NCI-H524 treated with DMSO at 0.1 percent for 48 hours (cell line): ENCODE results near the gene POLN.
"Not testable (repeated sequence)": the region's sequence is repeated elsewhere in the genome, so short reads cannot be mapped to it uniquely, and the experiment has no call there.

Experiments
- DNase-seq: peaks from one replicate; lab custom pipeline; 2025; lab: John Stamatoyannopoulos, UW

Gene POLN

DNA sequence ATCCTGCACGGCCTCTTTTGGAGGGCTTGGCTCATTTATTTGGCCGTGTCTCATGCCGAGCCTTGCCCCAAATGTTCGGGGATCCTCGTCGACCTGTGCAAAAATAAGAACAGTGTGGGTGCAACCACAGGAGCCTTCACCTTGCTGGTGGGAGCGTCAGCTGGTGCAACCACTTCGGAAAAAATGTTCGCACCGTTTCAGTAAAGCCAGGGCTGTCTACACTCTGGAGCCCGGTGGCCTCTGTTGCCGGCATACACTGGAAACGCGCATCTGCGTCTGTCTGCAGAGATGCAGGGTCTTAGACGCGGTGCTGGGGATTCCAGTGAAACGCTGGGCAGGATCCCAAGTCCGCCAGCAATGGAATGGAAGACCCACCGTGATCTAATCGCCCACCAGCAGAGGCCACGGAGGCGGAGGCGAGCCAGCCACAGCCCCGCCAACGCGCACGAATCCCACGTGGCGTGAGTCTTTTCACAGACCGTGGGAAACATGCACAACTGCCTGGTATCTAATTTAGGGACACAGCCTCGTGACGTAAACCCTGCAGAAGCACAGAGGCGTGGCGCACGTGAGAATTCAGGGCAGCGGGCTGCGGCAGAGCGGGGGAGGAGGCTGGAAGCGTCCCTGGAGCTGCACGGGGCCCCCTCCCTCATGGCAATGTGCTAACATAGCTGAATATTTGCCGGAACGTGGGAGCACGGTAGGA, 33.8 kb upstream of the POLN start:
- no peak for DNase-seq

DNA sequence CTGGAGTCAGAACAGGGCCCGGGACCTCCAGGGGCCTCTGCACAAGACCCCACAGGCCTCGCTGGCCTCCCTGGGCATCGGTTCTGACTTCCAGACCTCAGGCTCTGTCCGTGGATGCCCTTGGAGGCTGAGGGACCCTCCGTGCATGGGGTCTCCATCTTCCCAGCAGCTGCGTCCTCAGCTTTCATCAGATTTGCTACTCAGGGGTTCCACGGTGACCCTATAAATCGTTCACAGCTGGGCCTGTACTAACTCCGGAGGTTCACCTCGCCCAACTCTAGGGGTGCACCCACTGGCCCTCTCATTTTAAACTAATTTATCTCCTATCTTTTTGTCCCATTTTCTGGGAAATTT, 33.1 kb upstream of the POLN start:
- DNase-seq, result not testable (repeated sequence)

DNA sequence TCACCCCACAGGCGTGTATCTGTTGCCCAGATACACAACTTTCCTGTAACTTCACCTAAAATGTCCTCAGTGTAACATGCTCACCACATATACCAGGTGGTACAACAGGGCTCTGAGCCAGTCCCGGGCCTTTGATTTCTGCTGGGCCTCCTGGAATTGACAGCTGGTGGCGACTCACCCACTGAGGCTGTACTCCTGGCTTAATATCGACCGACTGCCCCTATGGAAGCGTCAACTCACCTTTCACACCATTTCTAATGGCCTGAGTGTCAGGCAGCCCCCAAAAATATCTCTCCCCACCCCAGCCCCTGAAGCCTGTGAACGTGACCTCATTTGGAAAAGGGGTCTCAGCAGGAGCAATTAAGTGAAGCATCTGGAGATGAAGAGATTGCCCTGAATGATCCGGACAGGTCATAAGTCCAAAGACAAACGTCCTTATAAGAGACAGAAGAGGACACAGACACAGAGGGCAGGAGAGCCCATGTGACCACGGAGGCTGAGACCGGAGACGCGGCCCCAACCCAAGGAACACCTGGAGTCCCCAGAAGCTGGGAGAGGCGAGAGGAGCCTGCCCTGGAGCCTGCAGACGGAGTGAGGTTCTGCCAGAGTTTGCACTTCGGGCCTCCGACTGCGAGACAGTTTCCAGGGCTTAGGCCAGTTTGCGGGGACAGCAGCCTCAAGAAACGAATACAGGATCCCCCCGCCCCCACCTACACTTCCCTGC, 32.6 kb upstream of the POLN start:
- DNase-seq, result no peak

DNA sequence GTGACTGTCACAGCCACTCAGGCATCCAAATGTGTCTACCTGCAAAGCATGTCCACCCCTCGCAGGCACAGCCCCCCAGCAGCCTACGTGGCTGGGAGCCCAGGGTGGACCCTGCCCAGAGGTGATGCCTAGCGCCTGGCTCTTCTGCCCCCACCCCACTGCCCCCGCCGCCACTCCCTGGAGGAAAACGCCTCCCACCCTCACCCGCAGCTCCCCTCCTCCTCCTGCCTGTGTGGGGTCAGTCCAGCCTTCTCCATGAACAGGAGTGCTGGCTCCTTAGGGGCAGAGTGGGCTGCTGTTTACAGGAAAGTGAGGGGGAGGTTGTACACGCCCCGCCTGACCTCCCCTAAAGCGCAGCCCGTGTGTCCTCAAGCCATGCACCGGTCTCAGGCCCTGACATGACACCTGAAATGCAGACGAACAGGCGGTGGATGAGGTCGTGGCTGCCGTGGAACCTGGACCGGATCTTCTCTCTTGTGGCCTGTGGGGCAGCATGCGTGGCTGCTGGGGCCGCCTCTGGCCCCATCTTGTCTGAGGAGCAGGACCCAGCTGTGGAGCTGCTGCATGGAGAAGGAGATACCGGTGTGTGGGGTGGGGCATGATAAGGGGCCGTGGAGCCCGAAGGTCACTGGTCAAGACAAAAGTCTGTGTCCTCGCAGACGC, 31.9 kb upstream of the POLN start:
- DNase-seq, result no peak

DNA sequence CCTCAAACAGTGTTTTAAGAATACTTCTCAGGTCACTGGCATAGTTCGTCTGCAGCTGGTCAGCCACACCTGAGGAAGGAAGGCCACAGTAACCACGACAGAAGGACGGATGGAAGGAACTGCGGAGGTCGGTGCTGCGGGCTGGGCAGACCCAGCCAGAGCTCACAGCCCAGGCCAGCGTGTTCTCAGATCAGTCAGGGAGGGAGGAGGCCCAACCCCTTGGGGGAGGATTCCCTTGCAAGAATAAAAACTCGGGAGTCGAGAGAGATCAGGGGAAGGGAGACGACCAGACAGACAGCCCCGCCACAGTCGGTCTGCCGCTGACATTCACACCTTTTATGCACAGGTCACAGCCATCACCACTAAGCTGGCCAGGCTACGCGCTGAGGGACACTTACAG, 31.3 kb upstream of the POLN start:
- no peak for DNase-seq

DNA sequence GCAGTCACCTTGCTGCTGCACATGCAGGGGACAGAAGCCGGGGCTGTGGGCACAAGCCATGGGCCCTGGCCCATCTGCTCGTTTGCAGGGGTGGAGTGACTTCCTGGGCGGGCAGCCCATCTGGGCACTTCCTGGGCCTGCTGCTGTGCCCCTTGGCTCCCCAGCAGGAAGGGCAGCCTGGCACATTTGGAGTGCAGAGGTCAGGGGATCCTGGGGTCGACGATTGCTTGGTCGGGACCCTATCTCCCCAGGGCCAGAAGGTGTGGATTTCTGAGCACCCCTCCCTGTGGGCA, 30.9 kb upstream of the POLN start:
- no peak for DNase-seq

DNA sequence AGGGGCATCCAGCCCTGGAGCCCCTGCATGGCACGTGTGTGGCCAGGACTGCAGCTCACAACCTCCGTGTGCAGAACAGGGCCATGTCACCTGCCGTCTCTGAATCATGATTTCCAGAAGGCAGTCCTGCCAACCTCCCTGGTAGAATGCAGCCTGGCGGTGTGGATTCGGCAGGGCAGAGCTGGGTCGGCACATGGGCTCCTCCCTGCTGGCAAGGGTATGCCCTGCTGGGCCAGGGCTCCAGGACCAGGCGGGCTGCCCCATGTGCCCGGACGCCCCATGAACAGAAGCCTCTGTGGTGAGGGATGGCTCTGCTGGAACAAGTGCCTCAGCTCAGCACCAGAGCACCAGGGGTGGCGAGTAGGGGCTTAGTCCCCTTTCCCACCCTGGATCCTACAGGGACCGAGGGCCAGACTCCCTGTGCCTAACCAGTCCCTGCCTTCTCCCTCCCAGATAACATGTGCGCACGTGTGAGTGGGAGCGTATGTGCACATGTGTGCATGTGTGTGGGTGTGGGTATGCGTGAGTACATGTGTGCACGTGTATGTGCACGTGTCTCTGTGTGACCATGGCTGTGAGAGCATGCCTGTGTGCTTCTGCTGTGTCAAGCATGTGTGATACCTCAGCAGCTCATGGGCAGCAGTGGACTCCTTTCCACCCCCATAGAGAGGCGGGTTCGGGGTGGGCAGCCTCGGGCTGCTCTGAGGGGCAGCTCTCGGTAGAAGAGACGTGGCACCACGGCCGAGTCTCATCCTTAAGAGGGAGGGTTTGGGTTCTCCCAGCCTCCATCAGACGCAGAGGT, 30.3 kb upstream of the POLN start:
- DNase-seq, result no peak

DNA sequence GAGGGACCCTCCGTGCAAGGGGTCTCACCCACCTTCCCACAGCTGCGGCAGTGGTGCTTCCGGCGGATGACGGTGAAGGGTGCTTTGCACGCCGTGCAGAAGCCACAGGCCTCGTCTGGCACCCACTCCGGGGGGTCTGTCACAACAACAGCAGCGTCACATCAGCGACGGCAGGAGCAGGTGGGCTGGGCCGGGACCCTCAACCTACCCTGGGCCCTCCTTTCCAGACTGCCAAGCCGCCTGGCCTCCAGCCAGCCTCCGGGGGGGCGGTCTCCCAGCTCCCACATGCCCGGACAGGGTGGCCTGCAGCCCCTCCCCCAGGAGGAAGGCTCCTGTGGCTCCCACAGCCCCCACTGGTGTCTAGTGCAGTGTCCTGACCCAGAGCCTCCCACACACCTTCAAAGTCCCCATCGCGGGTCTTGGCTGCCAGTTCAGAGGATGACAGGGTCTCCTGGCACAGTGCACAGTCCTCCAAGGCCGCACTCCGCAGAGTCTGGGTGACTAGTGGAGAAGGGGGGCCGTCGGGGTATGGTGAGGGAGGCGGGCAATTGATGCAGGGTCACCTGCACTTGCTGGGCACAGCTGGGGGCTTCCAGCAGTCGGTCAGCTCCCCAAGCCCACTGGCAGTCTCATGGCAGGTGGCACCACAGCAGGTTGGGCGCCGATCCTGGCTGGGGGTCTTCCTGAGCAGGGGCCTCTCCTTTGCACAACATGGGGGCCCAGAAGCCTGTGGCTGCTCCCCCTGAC, 29.5 kb upstream of the POLN start:
- no peak for DNase-seq

DNA sequence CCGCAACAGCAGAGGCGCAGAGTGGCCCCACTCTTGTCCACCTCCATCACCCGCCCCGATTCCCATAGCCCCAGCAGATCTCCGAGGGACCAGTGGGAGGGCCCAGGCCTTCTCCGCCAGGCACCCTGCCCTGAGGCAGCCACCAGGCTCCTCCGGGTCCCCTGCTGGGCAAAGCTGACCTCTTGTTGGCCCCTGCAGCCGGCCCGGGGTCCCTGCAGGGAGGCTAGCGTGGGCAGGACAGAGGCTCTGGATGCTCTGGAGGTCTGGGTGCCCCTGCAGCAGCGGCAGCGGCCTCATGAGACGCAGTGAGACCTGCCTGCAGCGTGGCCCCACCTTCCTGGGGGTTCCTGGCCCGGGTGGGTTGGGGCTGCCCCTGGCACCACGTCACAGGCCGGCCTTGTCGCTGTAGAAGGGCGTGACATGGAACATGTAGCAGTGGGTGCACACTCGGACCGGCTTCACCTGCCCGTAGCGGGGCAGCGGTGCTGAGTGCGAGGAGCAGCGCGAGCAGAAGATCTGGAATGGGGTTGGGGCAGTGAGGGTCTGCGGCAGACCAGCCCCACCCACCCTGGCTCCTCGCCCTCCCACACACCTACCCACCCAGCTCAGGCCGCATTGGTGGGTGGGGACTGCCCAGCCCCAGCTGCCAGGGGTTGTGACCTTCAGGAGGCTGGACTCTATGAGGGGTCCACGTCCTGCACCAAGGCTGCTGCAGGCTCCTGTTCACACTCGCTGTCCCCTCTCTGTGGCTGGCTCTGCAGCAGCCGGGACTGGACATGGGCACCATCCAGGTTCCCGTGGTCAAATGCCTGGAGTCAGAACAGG, 28.6 kb upstream of the POLN start:
- no peak for DNase-seq

DNA sequence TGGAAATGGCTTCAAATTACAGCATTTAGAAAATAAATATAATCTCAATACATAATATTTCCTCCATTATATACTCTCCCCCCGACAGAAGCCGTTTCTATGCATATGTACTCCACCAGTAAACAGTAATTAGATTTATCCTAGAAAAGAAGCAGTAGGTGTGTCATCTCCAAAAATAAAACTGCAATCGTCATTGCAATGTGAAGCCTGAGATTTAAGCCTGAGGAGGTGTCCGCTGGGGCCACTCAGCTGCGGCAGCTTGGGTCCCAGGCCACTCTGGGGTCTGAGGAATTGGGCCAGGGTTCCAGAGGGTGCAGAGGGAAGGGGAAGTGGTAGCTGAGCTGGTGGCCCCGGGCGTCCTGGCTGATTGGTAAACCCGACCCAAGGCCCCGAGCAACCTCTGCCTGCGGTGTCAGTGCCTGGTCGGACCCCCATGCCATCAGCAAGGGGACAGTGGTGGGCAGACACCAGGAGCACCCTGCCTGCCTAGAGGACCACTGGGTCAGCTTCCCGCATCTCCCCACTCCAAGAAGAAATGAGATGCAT, 27.8 kb upstream of the POLN start:
- DNase-seq, result no peak

DNA sequence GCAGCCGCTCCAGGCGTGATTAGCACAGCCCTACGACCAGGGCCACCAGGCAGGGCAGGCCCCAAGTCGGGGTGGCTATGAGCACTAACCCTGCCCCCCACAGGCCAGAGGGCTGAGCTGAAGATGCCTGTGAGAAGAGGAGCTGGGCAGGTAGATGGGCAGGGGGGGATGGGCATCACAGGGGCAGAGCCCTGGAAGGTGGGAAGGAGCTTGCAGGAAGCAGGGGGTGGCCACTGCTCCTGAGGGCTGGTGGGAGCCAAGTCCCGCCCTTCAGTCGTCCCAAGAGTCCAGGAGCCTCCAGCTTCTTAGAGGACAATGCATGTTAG, 27.2 kb upstream of the POLN start:
- DNase-seq, result no peak

DNA sequence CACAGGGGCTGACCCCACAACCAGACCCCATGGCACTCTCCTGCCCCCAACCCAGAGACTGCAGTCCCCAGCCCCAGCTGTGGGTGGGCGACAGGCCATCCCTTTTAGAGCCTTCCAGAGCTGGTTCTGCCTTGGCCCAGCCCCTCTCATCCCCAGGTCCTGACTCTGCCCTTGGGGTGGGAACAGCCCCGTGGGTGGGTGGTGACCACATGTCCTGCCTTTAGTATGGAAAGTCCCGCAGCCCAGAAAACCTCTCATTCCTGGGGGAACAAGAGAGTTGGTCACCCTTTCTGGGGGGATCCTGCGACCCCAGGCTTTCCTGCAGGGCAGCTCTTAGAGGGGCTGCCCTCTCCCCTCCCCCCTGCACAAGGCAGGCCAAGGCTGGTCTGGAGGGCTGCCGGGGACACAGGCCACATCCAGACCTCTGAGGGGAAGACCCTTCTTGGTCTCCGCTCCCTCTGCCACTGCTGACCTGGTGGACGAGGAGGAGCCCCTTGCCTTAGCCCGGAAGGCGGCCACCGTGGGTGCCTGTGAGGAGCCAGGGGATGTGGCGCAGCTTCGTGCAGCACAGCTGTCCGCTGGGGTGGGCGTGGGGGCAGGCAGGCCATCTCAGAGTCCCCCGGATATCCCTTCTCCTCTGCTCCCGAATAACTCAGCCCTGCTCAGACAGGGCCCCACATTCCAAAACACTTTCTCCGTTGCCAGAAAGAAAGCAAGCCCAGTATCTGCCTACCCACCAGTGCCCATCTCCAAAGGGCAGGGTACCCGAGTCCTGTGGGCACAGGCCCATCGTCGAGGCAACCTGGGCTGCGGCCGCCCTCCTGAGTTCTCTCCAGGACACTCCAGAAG, 26.7 kb upstream of the POLN start:
- no peak for DNase-seq

DNA sequence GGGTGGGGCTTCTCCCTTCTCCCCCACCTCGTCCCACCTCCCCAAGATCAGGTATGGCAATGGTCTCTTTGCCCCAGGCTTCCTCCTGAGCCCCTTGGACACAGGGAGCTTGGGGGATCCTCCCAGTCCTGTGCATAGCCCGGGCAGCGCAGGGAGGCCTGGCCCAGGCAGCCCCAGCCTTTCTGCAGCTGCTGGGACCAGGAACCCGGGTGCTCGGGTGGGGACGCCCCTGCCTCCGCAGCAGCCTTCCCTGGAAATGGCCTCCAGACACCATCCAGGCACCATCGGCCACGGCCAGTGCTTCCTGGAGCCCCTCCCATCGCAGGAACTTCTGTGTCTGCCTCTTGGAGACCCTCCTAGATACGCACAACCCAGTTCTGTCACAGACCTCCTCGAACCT, 25.9 kb upstream of the POLN start:
- no peak for DNase-seq

DNA sequence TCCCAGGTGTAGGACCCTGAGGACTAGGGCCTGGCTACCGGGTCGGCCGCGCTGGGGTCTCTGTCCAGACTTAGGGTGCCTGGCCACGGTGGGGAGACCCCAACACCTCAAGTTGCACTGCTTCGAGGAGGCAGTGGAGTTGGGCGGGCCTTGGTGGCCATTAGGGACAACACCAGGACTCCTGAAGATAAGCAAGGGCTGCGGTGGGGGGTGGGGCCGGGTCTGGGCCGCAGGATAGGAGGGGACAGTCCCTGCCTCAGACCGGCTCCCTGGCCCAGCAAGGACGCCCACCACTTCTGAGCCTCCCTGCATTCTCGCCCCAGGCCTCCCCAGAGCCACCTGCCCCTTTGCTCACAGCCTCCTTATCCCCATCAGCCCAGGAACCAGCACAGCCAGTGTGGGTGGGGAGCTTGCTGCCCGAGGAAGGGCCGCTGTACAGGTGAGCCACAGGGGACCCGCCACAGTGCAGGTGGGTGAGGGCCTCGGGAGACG, 25.4 kb upstream of the POLN start:
- DNase-seq, result no peak

DNA sequence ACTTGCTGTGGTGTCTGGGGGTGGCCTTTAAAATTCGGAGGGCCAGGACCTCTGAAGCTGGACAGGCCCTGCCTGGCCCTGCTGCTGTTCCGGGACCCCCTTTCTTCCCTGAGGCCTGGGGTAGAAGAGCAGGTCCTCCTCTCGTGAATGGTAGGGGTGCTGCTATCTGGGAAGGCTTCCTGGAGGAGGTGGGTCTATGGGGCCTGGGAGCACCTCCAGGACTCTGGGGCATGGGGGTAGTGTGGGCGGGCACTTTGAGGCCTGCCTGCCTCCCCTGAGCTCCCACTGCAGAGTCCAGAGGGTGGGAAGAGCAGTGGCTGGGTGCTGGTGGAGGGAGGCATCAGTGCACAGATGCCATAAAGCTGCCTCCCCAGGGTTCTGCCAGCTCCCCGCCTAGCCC, 24.9 kb upstream of the POLN start:
- no peak for DNase-seq

DNA sequence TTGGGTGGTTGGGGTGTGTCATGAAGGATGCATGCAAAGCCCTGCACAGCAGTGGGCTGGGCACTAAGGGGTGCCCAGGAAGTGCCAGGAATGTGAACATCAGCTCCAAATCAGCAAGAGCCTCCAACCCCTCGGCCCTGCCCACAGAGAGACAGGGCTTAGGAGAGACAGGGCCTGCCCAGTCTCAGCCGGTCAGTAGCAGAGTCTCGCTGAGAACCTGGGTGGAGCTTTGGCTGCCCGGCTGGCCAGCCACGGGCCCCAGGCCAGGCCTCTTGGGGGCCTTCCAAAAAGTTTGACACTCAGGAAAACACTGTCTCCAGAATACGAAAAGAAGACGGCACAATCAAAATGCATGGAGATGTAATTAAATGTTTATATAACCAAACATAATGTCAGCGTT, 24.3 kb upstream of the POLN start:
- DNase-seq, result no peak

DNA sequence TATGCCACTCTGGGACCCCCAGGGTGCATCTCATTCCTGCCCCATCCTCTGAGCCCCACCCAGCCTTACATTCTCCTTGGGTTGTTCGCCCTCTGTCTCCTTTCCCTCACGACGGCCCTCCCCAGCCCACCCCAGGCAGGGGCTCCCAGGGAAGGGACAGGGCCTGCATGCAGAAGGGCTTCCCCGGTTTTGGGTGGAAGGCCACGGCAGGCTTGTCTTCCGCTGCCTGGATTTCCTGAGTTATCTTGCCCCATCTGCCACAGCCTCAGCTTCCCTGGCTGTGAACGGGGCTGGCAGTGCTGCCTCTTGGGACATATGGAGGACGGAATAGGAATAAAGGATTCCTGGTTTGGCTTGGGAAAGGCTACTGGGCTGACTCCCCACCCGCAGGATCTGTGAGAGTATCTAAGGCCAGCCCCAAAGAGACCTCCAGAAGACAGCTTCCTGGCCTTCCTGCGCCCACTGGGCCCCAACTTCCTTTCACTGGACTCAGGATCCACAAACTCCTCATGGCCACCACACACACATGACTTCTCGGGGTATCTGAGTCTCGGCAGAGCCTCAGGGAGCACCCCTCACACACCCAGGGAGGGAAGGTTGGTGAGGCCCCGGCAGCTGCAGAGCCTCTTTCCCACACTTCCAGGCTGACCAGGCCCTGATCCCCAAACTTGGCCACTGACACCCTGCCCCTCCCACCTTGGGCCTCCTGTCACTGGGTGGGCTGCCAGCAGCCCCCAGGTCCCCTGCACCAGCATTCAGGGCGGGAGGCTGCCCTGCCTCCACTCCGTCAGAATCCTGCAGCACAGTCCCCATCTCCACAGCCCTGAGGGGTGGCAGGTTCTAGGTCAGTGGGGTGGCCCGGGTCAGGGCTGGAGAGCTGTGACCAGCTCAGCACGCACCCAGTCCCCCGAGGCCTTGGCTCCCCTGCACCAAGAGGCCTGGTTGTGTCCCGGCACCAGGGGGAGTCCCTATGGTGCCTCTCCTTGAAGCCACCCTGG, 23.5 kb upstream of the POLN start:
- no peak for DNase-seq

DNA sequence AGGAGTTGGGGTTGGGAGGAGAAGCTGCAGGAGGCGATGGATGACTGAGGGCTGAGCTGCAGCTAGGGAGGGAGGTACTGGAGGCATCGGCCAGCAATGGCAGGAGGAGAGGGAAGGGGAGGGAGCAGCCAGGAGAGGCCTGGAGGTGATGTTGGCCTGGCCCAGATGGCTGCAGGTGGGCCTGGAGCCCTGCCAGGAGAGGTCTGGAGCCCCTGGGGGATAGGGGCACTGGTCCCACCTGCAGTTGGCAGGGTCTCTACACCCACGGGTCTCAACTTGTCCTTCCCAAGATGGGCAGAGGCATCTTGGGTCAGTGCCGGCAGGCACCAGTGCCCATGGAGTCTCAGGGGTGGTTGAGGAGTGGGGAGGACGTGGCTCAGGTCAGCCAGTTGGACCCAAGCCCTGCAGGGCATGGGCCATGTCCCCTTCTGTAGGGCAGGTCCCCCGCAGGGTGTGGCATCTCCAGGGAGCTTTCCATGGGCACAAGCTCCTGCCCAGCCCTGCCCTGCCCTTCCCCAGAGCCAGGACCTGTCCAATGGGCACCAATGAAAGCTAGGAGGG, 22.6 kb upstream of the POLN start:
- DNase-seq, result no peak
